ENCODE results near the gene TRDN. TPM values are rescaled to one million over a fixed set of nuclear protein-coding genes. Genes with fewer than 3 reads are reported as not detected.
"Not testable (repeated sequence)": the region's sequence is repeated elsewhere in the genome, so short reads cannot be mapped to it uniquely, and the experiment has no call there.

Gene TRDN
- total RNA-seq, 3 donors from 2014 or later: 0.96 TPM; not detected in 2

- intact Hi-C loops (cut with DNase I; ENCODE audit: low total_unique reads): no loop called here
- no peak for DNase-seq (ENCODE audit: low spot score in 2 of 2)
- H3K27ac ChIP-seq: no peak overlapping the region
- H3K9me3 ChIP-seq: no peaks in the 10 kb centered on the region
- no peaks in the 10 kb centered on the region for H3K4me1 ChIP-seq
- H3K36me3 ChIP-seq: no peaks in the 10 kb centered on the region
- H3K4me3 ChIP-seq: no peak overlapping the region
- H3K27me3 ChIP-seq: no peaks in the 10 kb centered on the region
- no peak for TF ChIP-seq POLR2AphosphoS5 (IDR thresholded peaks at IDR 0.05)
- TF ChIP-seq CTCF (IDR thresholded peaks at IDR 0.05): no peak
- no peak for TF ChIP-seq POLR2A (IDR thresholded peaks at IDR 0.05)
Measured at GRCh38 chr6:123458218-123458617, 178.5 kb downstream of the TRDN start.

GRCh38 chr6:123456836-123457235 lies 179.9 kb downstream of the TRDN start:
- Histone ChIP-seq H3K4me1 (no peaks in the 10 kb centered on the region), H3K9me3 (peaks cover 0 to 3% of the 10 kb centered on the region in 2 donors), H3K36me3 (no peaks in the 10 kb centered on the region), H3K27ac (no peak overlapping the region), H3K4me3 (no peak overlapping the region), H3K27me3 (no peaks in the 10 kb centered on the region)
- TF ChIP-seq POLR2AphosphoS5 (IDR thresholded peaks at IDR 0.05): no peak
- TF ChIP-seq CTCF (IDR thresholded peaks at IDR 0.05): no peak
- intact Hi-C loops (cut with DNase I; ENCODE audit: low total_unique reads): no loop called here
- no peak for DNase-seq (ENCODE audit: low spot score in 2 of 2)

GRCh38 chr6:123454448-123454847 lies 182.3 kb downstream of the TRDN start:
- no peak for DNase-seq (ENCODE audit: low spot score in 2 of 2)
- no peak overlapping the region for H3K27ac ChIP-seq
- no peaks in the 10 kb centered on the region for H3K4me1 ChIP-seq
- peaks cover 0 to 6% of the 10 kb centered on the region in 2 donors for H3K9me3 ChIP-seq
- H3K36me3 ChIP-seq: no peaks in the 10 kb centered on the region
- intact Hi-C loops (cut with DNase I; ENCODE audit: low total_unique reads): no loop called here
- no peak for TF ChIP-seq POLR2AphosphoS5 (IDR thresholded peaks at IDR 0.05)
- no peak for TF ChIP-seq POLR2A (IDR thresholded peaks at IDR 0.05)
- no peak for TF ChIP-seq CTCF (IDR thresholded peaks at IDR 0.05)
- H3K4me3 ChIP-seq: no peak overlapping the region
- H3K27me3 ChIP-seq: no peaks in the 10 kb centered on the region

GRCh38 chr6:123453071-123453470 lies 183.7 kb downstream of the TRDN start:
- H3K9me3 ChIP-seq; H3K4me3 ChIP-seq; DNase-seq (ENCODE audit: low spot score in 2 of 2); intact Hi-C loops (cut with DNase I; ENCODE audit: low total_unique reads); H3K36me3 ChIP-seq; H3K27ac ChIP-seq; H3K27me3 ChIP-seq; H3K4me1 ChIP-seq: not testable (repeated sequence)

- Histone ChIP-seq H3K9me3 (peaks cover 0 to 6% of the 10 kb centered on the region in 2 donors), H3K27ac (no peak overlapping the region), H3K36me3 (no peaks in the 10 kb centered on the region), H3K4me1 (no peaks in the 10 kb centered on the region), H3K4me3 (no peak overlapping the region), H3K27me3 (no peaks in the 10 kb centered on the region)
- DNase-seq (ENCODE audit: low spot score in 2 of 2): no peak
- intact Hi-C loops (cut with DNase I; ENCODE audit: low total_unique reads): no loop called here
- TF ChIP-seq POLR2A (IDR thresholded peaks at IDR 0.05): no peak
- no peak for TF ChIP-seq POLR2AphosphoS5 (IDR thresholded peaks at IDR 0.05)
- no peak for TF ChIP-seq CTCF (IDR thresholded peaks at IDR 0.05)
Measured at GRCh38 chr6:123448306-123448884, 188.4 kb downstream of the TRDN start.

Measured in breast epithelium (tissue), 4 donors.